HTERT RPE-1 (cell line): Measurements from ENCODE around the gene PRSS21.

Source experiments
- in situ Hi-C: fragments of 300-500 bp; cut with MboI; formaldehyde crosslinking; loops from 4 replicates; pipeline ENCODE4 v1.14.3; 2020; ENCODE audit warnings: low sequenced_read_pairs

PRSS21 gene

DNA sequence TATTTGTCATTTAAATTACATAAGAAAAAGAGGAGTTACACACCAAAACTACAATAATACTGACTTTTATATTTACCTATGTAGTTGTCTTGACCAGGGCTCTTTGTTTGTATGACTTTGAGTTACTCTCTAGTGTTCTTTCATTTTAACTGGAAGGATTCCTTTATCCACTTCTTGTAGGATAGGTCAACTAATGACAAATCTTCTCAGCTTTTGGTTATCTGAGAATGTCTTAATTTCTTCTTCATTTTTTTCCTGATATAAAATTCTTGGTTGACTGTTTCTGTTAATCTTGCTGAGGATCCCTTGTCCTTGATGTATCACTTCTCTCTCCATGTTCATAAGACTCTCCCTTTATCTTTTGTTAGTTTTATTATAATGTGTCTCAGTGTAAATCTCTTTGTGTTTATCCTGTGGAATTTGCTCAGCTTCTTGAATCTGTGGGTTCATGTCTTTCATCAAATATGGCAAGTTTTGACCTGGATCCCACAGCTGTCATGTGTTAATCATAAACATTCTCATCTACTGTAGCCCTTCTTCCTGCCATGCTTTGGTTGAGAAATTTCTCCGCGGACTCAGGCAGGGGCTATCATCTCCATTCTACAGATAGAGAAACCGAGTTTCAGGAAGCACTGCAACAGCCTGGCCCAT lies 13.4 kb upstream of the PRSS21 start:
- in situ Hi-C loops: no loop called here

DNA sequence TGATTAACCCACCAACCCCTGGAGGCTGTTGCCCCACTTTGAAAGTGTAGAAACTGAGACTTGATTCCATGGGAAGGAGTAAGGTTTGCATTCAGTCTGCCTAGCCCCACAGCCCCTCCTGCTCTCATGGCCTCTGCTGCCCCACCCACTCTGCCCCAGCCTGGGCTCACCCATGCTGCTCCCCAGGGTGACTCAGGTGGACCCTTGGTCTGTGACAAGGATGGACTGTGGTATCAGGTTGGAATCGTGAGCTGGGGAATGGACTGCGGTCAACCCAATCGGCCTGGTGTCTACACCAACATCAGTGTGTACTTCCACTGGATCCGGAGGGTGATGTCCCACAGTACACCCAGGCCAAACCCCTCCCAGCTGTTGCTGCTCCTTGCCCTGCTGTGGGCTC lies 12.3 kb upstream of the PRSS21 start:
- in situ Hi-C loops: no loop called here

DNA sequence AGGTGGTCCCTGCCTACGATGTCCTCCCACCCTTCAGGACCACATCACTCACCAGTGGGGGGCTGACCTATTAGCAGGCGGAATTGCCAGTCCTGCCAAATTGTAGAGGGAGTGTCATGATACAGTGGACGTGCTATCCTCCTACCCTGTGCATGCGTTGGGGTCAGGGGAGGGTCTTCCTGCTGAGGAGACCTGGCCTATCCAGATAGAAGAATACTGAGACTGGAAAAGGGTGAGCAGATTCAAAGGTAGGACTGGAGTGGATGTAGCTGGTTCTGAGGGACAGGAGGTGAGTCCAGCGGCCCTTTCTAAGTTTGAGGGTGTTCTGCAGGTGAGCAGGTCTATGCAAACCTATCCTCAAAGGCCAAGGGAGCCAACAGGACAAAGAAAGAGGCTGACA lies 10.8 kb upstream of the PRSS21 start:
- in situ Hi-C loops: no loop called here

DNA sequence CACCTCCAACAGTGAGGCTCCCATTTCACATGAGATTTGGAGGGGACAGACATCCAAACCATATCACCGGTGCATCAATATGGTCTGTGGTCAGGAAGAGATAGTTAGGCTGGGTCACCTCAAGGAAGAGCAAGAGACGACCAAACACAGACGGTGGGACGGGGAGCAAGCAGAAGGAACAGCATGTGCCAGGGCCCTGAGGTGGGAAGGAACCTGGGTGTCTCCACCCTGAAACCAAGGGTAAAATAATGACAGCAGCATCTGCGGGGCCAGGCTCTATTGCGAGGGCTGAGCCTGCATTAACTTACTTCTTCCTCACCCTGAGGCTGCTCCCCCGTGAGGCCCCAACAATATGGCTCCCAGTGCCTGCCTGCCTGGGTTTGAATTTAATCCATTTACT lies 8.9 kb upstream of the PRSS21 start:
- in situ Hi-C loops: no loop called here

DNA sequence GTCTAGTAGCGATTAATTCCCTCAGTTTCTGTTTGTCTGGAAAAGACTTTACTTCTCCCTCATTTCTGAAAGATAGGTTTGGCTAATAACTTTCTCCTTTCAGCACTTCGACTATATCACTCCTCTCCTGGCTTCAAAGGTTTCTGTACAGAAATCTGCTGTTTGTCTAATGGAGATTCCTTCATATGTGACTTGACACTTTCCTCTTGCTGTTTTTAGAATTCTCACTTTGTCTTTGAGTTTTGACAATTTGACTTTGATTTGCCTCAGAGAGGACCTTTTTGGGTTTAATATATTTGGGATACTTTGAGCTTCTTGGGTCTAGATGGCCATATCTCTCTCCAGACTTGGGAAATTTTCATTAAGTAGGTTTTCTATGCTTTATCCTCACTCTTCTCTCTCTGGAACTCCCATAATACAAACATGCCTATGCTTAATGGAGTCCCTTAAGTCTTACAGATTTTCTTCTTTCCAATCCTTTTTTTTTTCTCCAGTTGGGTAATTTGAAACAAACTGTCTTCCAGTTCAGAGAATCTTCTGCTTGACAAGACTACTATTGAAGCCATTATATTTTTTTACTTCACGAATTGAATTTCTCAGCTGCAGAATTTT lies 7.8 kb upstream of the PRSS21 start:
- in situ Hi-C loops: no loop called here

DNA sequence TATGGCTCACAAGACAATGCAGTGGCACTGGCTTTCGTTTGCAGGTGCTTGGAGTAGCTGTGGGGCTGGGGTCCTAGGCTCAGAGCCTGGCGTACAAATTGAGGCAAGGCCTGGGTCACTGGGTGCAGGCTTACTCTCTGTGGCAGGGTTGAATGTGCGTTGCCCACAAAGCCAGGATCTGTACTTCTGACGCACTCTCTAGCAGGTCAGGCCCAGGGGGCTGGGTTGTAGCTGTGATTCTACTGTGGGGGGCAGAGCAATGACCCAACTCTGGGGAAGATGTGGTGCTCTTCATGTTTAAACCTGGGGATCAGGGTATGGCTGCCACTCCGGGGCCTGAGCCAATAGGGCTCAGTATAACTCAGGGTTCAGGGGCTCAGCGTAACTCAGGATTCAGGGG lies 6.4 kb upstream of the PRSS21 start:
- in situ Hi-C loops: no loop called here

DNA sequence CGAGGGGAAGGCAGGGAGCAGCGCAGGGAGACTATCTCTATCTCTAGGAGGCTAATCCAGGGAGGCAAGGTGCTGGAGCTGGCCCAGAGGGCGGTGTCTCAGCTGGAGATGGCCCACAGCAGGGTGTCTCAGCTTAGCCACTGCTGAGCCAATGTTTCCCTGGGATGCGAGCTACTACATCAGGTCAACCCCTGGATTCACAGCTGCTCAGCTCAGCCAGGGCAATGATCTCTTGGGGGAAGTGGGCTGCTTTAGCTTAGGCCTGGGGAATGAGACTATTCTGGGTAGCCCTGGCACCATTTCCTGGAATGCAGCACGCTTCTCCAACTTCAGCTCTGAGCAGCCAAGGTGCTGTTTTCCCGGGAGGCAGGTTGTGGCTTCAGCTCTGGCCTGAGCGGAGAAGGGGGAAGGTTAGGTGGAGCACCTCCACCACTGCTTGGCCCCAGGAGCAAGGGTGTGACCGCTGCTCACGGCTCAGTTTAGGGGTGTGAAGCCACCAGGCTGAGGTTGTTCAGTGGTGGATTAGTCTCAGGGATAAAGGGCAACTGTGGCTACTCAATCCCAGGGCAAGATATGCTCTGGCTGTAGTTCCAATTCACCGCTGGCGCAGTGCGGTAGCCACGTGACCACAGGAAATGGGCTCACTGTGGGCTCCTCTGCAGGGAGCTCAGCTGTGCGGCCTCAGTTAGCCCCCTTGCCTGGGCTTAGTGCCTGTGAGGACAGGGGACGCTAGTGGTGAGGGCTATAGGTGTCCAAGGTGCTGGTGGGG lies 5.2 kb upstream of the PRSS21 start:
- in situ Hi-C loops: no loop called here

DNA sequence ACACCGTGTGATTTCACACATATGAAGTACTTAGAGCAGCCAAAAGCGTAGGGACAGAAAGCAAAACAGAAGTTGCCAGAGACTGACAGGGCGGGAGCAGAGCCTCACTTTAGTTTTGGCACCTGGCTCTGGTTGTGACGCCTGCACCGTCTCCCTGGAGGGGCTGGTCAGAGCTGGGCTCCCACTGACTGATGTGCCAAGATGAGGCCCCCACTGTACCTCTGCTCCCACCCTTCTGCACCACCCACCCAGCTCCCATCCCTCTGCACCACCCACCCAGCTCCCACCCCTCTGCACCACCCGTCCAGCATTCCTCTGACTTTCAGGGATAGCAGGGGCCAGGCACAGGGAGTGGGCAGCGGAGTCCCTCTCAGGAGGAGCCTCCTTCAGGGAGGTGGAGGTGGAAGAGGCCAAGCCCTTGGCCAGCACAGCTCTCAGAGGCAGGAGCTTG lies 3.2 kb upstream of the PRSS21 start:
- in situ Hi-C loops: no loop called here

DNA sequence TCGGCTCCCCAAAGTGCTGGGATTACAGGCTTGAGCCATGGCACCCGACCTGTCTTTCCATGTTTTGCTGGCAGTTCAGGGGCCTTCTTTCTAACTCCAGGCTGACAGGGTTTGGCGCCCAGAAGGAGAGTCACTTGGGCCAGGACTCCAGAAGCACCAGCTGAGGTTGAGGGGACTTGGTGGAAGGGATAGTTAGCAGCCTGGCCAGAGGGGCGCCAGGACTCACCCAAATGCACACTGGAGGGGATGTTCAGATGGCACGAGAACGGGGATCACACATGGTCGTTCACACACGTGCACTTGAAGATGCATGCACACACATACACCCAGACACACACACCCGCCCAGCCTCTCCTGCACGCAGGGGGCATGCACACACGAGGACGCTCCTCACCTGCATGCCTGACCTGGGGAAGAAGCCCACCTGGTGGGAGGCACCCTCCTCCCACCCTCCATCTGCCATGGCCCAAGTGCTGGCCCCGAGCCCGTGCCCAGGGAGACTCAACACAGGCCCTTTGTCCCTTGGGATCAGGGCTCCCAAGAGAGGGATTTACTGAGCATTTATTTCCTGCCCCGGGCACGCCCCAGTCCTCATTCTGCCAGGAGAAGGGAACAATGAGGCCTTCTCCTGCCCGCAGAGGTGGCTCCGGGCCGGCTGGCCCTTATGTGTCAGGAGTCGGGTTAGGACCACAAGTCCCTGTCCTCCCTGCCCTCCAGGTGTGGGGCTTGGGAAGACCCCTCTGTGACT lies 2.3 kb upstream of the PRSS21 start:
- in situ Hi-C loops: no loop called here

DNA sequence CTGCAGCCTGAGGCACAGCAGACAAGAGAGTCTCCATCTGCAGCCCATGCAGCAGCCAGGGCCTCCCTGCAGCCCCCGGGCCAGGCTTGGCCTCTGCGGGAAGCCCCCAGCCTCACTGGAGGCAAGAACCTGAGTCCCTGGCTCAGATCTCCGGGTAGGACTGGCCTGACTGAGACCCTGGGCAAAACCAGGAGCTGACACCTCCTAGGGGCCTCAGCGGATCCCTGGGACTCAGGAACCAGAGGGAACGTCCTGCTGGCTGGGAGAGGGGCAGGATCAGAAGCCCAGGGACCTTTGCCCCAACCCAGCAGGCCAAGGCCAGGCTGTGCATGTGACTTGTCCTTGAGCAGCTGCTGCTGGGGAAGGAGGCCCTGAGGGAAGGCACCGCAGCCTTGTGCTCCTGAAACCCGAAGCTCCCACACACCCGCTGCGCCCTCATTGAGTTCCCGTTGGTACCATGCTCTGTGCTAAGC lies 1.7 kb upstream of the PRSS21 start:
- in situ Hi-C loops: no loop called here

DNA sequence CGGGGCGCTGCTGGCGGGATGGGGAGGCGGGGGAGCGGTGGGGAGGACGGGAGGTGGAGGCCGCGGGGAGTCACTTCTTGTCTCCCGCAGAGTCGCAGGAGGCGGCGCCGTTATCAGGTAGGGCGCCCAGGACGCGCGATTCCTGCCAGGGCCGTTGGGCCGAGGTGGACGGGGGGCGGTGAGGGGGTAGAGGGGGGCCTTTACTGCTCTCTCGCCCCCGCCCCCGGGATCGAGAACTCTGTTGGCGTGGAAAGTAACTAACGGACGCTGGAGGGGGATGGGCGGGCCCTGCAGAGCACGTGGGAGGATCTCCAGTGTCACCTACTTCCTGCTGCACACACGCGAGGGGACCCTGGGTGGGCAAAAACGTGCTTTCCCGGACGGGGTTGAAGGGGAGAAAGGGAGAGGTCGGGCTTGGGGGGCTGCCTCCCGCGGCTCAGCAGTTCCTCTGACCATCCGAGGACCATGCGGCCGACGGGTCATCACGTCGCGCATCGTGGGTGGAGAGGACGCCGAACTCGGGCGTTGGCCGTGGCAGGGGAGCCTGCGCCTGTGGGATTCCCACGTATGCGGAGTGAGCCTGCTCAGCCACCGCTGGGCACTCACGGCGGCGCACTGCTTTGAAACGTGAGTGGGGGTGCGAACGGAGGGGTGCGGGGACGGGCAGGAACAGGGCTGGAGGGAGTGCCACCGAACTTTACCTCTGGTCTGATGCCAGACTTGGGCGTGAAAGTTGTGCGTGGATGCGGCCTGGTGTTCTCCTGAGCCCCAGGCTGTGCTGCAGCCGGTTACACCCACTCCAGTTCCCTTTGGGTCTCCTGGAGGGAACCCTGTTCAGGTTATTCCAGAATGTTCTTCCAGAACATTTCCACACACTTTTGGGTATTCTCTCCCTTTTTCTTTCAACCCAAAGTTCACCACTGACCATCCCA lies 569 bp downstream of the PRSS21 start:
- in situ Hi-C loops: no loop called here

DNA sequence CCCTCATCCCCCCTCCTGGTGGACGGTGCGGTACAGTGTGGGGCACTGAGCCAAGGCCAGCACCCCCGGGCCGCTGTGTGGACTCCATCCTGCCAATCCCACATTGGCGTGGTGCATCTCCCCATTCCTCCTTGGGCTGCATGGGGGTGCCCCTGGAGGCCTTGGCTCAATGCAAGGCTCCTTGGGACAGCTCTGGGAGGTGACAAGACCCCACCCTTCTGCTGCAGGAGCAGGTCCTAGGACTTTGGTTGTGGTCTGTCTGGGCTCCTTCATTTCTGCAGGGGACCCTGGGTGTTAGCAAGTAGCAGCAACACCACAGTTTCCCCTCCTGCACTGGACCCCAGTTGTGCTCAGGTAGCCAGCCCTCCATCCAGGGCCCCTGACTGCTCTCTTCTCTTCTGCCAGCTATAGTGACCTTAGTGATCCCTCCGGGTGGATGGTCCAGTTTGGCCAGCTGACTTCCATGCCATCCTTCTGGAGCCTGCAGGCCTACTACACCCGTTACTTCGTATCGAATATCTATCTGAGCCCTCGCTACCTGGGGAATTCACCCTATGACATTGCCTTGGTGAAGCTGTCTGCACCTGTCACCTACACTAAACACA lies 1.3 kb downstream of the PRSS21 start:
- in situ Hi-C loops: no loop called here

DNA sequence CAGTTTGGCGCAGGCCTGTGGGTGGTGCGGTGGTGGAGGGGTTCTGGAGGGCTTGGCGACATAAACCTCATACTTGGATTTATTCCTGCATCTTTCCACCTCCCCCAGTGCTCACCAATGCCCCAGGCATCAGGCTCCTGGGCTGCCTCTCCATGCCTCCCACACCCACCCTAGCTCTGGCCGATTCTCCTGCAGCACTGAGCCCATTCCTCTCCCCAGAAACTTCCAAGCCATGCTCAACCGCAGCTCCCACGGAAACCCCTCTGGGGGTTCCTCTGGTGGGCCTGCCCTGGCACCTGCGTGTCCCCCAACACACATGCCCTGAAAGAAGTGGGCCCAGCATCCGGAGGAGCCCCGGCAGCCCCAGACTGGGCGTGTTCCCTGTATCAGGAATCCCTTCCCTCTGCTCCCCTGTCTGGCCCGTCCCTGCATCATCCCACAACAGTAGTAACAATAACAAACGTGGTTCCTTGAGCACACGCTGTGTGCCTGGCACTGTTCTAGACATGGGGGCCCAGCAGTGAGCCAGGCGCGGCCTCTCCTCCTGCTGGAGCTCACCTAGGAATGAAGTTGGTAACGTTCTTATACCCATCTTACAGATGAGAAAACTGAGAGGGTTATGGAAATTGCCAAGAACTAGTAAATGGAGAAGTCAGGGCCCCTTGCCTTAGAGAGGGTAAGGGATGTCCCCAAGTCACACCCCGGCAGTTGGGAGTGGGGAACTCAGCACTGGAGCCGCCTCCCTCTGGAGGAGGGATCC lies 2.3 kb downstream of the PRSS21 start:
- in situ Hi-C loops: no loop called here

DNA sequence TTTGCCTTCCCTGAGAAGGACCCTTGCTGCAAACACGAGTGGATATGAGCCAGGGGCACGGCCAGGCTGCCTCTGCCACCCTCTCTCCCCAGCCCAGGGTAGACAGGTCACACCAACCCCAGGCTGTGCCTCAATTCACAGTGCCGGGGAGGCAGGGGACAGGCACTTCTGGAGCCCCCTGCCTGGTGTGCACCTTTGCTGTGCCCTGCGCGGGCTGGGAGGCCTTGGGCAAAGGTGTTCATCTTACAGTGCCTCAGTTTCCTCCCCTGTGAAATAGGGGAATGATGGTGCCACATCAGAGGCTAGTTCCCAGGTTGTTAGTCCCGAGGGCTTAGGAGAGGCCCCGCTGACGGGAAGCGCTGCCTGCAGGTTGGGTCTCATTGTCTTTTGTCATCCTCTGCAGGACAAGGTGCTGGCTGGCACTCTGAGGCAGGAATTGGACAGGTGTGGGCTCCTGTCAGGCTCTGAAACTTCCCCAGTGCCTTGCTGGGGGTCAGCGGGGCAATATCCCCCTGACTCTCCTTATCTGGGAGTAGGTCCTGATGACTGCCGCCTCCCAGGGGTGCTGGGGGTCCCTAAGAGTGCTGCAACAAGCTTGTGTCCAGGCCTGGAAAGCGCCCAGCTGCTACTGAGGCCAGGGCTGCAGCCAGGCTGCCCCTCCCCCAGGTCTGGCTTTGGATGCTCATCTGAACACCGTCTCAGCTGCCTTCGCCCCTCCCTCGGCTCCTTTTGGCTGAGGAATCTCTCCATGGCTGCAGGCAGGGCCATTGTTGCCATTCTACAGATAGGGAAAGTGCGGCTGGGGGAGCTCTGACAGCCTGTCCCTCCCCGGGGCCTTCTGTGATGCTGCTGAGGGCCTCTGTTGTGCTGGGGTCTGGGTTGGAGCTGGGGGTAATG lies 3.1 kb downstream of the PRSS21 start:
- in situ Hi-C loops: no loop called here

DNA sequence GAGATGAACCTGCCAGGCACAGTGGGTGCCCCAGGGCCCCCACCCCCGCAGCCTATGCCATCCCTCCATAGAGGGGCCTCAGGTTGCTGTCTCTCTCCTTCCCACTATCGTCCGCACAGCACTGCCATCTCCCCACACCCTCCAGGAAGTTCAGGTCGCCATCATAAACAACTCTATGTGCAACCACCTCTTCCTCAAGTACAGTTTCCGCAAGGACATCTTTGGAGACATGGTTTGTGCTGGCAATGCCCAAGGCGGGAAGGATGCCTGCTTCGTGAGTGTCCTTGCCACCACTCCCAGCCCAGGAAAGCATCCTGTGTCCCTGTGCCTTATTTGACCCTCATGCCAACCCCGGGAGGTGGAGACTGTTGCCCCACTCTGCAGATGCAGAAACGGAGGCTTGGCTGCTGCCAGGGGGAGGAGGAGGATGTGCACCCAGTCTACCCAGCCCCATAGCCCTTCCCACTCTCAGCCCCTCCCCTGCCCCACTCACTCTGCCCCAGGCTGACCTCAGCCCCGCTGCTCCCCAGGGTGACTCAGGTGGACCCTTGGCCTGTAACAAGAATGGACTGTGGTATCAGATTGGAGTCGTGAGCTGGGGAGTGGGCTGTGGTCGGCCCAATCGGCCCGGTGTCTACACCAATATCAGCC lies 3.9 kb downstream of the PRSS21 start:
- in situ Hi-C loops: no loop called here

DNA sequence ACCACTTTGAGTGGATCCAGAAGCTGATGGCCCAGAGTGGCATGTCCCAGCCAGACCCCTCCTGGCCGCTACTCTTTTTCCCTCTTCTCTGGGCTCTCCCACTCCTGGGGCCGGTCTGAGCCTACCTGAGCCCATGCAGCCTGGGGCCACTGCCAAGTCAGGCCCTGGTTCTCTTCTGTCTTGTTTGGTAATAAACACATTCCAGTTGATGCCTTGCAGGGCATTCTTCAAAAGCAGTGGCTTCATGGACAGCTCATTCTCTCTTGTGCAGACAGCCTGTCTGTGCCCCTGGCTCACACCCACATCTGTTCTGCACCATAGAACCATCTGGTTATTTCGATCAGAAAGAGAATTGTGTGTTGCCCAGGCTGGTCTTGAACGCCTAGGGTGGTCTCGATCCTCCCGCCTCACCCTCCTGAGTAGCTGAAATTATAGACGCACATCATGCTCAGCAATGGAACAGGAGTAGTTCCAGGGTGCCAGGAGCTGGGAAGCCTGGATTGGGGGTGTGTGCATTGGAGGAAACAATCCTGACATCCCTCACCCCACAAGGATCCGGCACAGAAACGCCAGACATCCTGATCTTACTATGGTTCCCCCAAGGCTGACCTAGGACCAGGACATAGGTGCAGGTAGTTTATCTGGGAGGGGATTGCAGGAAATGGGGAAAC lies 4.6 kb downstream of the PRSS21 start:
- in situ Hi-C loops: no loop called here

DNA sequence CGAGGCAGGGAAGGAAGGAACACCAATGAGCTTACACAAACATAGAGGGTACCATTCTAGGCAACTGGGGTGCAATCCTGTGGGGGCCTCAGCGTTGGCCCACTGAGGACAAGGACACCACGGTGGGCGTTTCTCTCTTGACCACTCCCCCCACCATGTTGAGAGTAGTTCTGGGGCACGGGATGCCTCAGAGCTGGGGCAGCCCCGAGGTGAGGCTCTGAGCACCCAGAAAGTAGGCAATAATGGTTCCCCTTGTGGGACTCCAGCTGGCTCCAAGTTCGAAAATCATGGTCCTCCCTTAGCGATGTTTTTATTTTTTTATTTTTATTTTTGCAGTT lies 5.1 kb downstream of the PRSS21 start:
- in situ Hi-C loops: no loop called here
